CD4-positive, alpha-beta T cell treated with Interleukin-15 for 1 hour (primary cell): ENCODE data around the gene ACTRT2.

Source experiments
- DNase-seq: peaks from one replicate; pipeline ENCODE4 v3.0.0-alpha.2; 2020

ACTRT2 gene

DNA sequence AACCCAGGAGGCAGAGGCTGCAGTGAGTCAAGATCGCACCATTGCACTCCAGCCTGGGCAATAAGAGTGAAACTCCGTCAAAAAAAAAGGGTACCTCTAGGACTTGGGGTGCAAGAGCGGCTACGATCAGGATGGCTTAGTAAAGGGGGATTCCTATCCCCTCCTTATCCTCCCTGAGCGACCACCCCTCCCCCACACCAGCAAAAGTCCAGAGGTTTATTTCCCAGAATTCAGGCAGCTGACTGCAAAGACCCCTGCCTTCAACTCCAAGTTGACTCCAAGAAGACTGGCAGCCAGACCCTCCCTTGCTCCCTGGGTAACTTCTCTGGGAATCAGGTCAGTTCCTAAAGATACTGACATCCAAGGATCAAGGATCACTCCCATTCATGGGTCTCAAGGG is 35.4 kb downstream of the ACTRT2 start:
- no peak for DNase-seq

DNA sequence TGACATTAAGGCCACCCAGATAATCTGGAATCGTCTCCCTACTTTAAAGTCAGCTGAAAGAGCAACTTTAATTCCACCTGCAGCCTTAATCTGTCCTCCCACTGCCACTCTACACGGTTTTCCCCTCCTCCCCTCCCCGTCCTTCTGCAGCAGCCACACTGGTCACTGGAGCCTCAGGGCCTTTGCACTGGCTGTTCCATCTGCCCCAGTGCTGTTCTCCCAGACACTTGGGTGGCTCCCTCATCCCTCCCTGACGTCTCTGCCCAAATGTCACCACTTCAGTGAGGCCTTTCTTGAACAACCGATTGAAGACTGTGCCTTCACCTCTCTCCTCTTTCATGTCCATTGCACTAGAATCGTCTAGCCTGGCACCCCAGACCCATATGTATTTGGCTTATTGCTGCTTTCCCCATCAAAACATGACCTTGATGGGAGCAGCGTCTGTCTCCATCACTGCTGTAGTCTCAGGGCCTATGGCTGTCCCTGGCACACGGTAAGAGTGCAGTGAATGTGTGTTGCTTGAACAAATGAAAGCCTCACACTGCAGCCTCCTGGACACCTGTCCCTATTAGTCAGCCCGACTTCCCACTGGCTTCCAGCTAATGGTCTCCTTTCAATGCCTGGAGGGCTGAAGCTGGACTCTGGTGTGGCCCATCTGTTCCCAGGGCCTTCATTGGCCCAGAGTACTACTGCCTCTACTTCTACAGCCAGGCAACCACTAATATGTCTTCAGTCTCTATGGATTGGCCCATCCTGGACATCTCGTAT is 37.2 kb downstream of the ACTRT2 start:
- no peak for DNase-seq

DNA sequence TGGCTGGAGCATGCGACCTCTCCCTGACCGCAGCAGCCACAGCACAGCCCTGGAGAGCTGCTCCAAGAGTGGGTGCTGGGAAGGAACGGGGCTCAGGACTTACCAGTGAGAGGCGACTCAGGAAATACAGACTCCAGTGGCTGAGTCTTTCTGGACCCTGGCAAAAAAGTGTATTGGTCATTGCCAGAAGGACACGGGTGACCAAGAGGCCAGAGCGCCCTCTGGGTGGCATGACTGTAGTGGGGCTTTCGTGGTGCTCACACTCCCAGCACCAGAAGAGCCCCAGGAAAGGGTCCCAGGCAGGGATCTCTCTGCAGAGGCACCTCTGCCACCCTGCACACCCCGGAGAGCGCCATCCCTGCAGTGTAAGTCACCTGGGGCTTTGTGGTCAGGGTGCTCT is 38.9 kb downstream of the ACTRT2 start:
- no peak for DNase-seq

DNA sequence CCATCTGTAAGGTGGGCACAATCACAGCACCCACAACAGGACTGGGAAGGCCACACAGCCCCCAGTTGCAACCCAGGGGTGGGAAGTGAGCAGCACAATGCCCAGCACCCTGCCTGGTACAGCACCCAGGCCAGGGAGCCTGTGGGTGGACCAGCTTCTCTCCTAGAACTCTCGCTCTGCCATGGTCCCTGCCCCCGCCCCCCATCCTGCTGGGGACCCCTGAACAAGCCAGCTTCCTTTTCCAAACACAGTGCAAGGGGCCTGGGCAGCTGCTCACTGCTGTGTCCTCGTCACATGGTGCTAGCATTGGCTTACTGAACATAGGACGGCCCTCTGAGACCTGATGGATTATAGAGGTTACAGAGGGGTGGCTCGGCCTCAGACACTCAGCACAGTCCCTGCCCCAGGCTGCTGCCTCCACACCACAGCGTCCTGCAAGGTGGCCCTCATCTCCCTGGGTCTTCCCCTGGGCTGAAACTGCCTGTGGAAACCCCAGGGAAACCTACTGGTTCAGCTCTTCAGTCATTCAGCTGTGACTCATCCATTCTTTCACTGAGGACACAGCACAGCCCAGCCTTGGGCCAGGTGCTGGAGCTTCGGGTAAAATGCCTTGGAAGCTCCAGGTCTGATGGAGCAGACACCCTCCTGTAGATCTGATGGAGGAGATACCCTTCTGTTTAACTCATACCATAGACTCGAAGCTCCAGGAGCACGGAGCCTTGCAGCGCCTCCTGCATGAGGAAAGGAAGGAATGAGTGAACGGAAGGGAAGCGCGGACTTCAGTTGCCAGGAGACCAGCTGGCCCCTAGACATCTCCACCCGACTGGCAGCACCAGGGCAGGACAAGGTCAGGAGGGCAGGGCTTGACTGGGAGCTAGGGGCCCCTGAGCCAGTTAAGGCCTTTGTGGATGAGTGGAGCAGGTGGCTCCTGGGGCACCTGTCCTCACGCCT is 39.6 kb downstream of the ACTRT2 start:
- no peak for DNase-seq

DNA sequence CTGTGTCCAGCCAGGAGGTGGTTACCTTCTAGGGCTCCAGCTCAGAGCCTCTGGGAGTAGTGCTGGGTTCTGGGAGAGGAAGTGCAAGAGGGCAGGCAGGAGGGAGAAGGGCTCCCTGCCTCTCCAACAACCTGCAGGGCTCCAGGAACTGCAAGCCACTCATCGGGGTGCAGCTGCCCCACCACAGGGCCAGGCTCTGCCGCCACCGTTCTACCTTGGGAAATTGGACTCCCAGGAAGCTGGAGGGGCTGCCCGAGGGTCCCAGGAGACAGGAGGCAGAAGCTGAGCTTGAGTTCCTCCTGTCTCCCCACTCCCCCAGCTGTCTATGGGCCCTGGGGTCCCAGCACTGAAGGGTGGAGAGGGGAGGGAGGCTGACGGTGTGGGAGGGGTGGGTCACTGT is 40.3 kb downstream of the ACTRT2 start:
- no peak for DNase-seq

DNA sequence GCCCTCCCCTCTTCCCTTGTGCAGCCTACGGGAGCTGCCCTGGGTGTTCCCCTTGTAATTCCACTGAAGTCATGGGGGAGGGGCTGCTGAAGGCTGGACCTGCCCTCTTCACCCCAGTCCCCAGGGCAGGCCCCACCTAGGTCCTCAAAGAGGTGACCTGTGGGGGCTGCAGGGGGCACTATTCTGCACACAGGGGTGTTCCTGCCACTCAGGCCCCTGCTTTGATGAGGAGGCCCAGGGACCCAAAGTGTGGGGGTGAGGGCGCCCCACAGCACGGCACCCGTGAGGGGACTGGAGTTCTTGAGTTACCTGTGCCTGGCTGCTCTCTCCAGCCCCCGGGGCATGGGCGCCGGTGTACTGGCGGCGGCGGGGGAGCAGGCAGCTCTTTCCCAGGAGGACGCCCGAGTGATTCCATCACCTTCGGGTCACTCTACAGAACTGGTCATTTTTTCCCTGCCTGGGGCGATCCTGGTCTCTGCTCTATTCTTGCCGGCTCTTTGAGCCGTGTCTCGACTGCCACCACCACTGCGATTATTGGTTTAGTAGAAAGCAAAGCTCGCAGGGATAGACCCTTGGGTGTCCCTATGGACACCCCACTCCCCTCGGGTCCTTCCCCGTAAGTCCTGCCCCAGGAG is 40.8 kb downstream of the ACTRT2 start:
- no peak for DNase-seq

DNA sequence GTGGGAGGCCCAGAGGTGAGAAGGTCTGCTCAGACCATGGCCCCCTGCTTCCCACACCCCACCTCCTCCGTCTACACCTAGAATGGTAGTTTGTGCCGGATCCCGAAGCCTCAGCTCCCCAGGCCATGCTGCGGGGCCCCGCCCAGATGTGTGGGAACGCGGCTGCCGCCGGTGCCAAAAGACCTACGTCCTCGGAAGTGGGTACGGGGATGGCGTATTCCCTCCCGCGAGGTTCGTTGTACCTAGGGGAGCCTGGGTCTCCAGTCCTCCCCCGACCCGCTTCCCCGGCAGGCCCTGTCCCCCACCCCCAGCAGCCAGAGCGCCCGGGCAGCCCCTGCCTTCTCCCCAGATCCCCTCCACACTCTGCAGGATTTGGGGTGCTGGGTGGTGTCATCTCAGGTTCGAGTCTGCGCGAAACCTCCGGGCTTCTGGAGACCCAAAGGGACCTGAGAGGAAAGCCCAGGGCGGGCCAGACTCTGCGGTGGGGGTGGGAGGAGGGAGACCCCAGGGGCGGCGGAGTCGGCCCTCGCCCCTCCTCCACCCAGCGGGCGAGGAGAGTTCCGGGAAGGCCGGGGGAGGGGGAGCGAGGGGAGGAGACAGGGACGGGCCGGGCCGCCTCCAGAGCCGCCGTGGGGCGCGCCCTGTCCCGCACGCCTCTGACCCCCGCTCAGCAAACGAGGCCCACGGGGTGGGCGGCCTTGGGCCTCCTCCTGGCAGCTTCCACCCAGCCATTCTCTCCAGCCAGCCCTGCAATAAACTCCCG is 41.5 kb downstream of the ACTRT2 start:
- peak; percentile 16 for DNase-seq

DNA sequence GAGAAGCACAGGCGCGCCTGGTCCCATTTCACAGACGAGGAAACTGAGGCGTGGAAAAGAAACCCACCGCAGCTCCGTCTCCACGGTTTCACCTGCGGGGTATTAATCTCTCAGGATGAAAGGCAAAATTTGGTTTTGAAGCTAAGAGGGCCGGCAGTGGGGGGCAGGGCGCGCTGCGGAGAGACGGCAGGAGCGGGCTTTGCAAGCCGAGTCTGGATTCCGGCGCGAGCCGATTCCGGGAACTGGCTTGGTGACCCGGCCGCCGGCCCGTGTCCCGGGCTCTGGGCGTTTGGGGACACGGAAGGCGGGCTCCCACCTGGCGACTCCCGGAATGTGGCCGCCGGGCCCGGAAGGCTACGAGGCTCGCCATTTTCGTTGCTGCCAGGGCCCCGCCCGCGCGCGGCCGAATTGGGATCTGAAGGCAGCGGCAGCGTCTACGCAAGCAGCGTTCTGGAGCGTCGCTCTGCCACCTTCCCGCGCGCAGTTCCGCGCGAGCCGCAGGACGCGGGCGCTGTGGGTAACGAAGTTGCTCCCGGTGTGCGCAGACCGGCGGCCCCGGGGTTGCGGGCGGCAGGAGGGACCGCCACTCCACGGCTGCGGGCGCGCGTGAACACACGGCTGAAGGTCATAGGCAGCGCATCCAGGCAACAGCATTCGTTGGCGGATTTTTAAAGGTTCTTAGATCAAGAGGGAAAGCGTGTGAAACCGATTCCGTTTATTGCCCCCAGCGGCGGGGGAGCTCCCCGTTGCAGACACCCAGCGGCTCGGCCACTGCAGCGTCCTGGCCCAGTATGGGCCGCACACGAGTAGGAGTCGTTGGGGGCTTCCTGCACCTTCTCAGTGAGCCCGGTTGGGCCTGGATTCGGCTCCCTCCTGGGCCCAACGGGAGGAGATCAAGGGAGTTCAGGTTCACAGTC is 42.4 kb downstream of the ACTRT2 start:
- DNase-seq, result no peak

DNA sequence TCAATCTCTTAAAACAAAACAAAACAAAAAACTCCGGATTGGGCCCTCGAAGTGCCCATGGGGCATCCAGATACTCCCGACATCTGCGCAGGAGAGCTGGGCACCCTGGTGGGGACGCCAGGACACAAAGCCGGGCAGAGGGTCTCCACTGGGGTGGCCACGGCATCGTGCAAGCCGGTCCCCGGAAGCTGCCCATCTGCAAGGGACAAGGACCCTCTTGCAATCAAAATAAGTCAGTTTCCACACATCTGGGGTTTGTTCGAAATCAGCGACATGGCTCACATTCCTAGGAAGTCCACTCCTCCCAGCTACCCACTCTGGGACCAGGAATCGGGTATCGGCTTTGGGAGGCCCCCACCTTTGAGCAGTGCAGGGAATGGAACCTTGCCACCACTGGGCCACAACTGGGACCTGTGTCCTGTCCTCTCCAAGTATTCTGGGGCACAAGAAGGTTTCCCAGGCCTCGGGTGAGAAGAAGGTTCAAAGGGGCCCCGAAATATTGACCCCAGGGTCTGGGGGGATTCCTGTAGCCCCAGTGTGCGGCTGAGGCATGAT is 43.1 kb downstream of the ACTRT2 start:
- DNase-seq, result no peak

DNA sequence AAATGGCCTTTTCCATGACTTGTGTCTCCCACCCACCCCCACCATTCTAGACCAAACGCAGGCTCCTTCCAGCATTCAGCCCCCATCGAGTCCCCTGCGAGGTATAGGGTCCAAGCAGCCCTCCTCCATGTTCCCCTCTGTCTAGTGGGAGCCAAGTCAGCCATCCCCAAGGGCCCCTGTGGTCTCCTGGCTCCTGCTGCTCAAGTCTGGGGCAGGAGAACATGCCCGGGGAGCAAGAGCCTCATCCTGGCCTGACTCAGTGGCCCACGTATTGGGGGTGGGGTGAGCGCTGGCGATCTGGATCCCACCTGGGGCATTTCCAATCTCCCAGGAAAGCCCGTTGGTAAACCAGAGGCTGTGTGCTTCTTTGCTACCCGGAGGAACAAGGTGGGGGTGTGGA is 43.6 kb downstream of the ACTRT2 start:
- no peak for DNase-seq

DNA sequence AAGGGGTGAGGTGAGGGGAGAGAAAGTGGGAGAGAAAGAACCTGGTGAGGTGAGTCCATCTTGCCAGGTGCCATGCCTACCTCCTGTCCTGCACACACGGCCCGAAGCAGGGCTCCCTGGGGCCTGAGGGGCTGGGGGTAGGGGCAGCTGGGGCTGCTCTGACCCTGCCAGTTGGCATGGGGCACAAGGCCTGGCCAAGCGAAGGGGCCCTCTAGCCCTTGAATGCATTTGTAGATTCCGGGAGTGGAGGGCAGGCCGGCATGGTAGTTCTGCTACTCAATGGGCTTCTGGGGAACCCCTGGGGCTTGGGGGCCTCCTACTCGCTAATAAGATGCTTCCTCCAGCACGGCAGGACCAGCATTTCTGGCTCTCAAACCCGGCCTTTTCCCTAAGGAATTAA is 44.1 kb downstream of the ACTRT2 start:
- DNase-seq, result peak; percentile 7

DNA sequence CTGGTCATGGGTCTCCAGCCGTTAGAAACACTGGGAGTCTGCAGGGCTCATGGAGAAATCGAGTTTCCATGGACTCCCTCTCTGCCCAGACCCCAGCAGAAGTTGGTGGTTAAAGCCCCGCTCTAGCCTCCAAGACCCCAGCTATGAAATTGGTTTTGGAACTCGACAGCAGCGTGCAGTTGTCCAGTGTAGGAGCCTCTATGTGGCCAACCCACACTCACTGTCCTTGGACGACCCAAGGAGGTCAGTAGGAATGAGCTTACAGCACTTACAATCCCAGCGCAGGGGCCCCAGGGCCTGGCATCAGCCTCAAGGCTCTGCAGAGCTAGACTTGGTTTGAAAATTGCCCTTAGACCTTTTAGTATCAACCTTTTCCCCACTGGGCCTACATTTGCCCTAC is 44.5 kb downstream of the ACTRT2 start:
- DNase-seq, result no peak

DNA sequence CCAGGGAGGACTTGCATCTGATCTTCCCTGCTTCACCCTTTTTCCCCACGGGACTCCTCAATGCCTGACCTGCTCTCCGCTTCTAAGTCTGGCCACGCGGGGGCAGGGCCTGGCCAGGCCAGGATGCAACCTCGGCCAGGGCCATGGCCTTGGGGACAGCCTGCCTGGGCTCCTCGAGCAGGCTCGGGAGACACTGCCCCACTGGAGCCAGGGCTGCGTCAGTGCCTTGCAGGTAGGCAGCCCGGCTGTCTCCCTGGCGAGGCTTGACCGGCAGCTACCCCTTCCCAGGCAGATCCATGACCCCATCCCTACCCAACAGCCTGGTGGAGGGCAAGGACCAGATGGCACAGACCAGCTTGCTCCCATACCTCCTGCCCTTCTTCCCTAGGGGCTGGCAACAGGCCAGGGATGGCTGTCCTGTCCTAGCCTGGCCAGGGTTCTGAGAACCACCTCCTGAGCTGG is 45.0 kb downstream of the ACTRT2 start:
- no peak for DNase-seq

DNA sequence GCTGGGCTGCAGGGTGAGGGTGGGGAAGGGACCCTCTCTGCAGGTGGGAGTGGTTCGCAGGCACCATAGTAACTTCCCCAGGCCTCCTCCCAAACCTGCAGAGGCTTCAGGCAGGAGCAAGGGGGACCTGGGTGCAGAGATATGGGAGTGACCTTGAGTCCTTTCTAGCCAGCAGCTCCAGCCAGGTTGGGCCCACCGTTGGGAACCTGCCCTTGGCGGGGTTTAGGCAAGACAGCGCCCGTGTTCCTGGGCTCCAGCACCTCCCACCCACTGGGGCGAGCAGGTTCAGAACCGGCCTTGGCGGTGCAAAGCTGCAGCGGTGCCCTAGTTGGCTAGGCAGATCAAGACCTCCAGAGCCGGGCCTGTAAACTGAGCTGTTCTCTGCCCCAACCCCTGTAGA is 45.6 kb downstream of the ACTRT2 start:
- DNase-seq, result no peak

DNA sequence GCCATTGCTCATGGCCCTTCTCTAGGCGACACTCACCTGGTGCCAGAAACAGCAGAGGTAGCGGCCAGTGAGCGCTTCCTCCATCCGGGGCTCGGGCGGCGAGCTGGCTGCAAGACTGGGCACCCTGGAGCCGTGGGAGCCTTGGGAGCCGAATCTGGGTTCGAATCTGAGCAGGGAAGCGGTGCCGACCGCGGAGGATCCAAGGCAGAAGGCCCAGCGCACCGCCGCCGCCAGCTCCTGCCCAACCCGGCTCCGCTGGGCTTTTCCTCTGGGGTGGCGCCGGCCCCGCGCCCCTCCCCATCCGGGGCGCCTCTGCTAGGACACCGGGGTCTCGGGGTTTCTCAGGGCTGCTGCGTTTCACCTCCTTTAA is 46.0 kb downstream of the ACTRT2 start:
- DNase-seq, result peak; percentile 11

DNA sequence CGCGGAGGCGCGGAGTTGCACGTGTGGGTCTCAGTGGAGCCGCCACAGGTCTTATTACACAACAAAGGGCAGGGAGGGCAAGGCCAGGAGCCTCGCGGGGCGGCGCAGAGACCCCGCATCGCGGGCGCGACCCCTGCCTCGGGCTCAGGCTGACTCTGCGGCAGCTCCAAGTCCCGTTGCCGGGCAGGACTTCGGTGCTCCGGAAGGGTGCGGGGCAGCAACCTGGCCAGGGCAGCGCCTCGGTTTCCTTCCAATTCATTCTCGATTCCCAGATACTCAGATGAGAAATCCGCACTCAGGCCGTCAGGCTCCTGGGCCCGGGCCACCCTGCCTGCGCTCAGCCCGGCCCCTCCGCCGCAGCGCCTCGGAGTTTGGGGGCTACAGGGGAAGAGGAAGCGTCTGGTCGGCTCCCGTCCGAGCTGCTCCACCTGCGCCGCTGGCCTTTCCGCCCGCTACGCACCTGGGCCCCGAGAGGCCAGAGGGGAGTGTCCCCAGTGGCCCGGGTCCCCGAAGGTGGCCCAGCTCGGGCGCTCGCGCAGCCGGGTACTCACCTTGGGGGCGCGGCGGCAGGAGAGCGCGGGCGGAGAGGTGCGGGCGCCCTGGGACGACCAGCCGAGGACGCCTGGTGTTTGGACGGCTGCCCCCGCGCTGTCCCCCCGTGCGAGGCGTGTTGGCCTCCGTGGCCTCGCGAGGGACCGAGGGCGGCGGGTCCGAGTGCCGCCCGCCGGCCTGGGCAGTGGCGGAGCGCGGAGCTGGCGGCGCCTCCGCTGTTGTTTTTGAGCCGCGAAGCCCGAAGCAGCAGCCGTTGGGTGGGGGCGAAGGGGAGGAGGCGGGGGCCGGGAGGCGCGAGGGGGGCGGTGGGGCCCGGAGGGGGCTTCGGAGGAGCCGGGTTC is 46.6 kb downstream of the ACTRT2 start:
- peak; percentile 10 for DNase-seq

DNA sequence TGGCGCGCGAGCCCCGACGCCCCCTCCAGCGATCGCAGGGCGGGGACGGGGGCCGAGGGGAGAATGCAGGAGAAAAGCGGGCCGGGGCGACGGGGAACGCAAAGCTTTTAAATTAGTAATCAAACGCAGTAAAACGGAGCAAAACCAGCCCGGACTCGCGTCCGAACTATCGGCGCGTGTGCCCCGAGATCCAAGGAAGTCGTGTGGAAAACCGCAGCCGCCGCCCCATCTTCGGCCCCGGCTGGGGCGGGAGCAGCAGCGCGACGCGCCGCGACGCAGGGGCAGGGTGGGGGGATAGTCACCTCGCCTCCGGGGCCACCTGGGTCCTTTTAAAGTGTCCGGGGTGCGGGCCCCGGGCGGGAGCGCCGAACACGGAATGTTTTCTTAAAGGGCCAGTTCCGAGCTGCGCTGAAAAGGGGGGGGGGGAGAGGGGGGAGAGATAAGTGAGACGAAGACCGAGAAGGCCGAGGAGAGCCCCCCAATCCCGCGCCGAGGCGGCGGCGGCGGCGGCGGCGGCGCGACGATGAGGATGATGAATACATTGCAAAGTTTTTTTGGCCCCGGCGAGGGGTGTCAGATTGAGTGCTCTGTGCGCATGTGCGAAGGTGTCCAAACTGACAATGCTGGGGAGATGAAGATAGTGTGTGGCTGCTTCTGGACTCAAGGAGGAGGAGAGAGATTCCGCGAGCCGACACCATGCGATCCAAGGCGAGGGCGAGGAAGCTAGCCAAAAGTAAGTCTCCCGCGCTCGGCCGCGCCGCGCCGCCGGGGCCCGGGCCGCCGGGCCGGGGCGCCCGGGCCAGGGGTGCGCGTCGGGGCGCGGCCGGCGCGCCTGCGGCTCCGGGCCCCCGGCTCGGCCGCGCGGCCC is 47.5 kb downstream of the ACTRT2 start, which contains the start of gene PRDM16:
Gene PRDM16 (plus strand): TSS at position 640 of the 868 bp plus-strand sequence. CDS start 57 bp downstream, at position 697.
- DNase-seq, result no peak

DNA sequence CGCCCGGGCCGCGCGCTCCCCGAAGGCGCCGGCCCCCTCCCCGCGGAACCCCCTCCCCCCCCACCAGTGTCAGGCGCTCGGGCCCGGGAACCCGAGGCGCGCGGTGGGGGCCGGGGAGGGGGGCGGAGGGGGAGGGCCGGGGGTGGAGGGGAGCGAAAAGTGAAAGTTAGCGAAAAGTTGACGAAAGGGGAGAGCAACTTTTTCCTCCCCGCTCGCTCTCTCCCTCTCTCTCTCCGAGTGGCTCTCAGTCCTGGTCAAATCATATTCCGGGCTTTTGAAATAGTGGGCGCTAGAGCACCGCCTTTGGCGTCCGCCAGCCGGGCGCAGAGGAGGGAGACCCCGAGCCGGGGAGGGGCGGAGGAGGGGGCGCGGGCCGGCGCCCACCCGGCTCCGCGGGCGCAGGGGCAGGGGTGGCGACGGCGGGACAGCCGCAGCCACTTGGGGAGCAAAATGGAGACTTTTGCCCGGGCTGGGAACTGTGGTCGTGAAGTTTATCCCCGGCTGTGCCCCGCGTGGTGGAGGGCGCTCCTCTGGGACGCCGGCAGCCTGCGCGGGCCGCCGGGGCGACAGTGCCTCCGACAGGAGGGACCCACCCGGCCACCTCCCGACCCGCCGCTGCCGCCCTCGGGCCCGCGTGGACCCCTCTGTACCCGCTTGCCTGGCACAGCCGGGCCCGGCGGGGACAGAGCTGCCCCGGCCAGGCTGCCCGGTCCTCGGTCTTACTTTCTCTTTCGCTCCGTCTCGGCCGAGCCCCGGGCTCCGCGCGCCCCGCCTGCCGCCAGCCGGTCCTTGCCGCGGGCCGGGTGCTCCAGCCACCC is 48.4 kb downstream of the ACTRT2 start:
- no peak for DNase-seq
